HCT116 (cell line): ENCODE measurements around the gene PCDHGA4. TPM values are rescaled to one million over a fixed set of nuclear protein-coding genes. Genes with fewer than 3 reads are reported as not detected.
"Not testable (repeated sequence)": the region's sequence is repeated elsewhere in the genome, so short reads cannot be mapped to it uniquely, and the experiment has no call there.

ENCODE experiments used
- ATAC-seq: fragments of 200-7000 bp; cut with Tn5 transposase; 2 replicates; pipeline ENCODE4 v1.9.1; 2020; ENCODE audit warnings: mild to moderate bottlenecking, moderate library complexity
- BruUV-seq: library from RNA; stranded (reverse); fragments of 400-500 nt; replicated peaks from 2 replicates; lab custom pipeline; 2021; lab: Mats Ljungman, UMichigan
- CTCF ChIA-PET: fragments of 300-600 bp; sonication (Branson Sonifier 250); formaldehyde crosslinking; loops from one replicate; lab custom pipeline; 2021; ENCODE audit warnings: antibody characterized with exemption; lab: Charles Lee
- POLR2A ChIA-PET: fragments of 300-600, 350-600 bp; sonication (Branson Sonifier 250); formaldehyde crosslinking; loops from one replicate; lab custom pipeline; 2021; ENCODE audit warnings: antibody characterized with exemption; lab: Charles Lee
- RAD21 ChIA-PET, 2 experiments: fragments of 300-600 bp; sonication (Branson Sonifier 250); formaldehyde crosslinking; loops; one replicate each; lab custom pipeline; 2023; ENCODE audit warnings: low total read pairs in 2 of 2; ENCODE audit not compliant: uncharacterized antibody in 2 of 2, unreplicated experiment in 2 of 2, low non-redundant PET in 1 of 2; lab: Charles Lee
- DNase-seq: peaks from one replicate; pipeline ENCODE4 v3.0.0-alpha.2; 2010; ENCODE audit warnings: low read depth, low spot score
- H2AFZ ChIP-seq: fragments of 200-600 bp; shearing (Covaris generic), sonication (generic); 2 replicates; pipeline ENCODE4 v1.6.1; 2017; ENCODE audit warnings: low read depth, mixed run types, mixed read lengths, antibody characterized with exemption, low read length; ENCODE audit not compliant: poor library complexity, severe bottlenecking
- H3K27ac ChIP-seq: 2 replicates; pipeline ENCODE4 v1.5.1; 2012; ENCODE audit warnings: low read depth, low read length
- H3K27me3 ChIP-seq: fragments of 200-600 bp; sonication (generic); 2 replicates; pipeline ENCODE4 v1.6.1; 2016; ENCODE audit warnings: mixed run types, low read length, mixed read lengths; ENCODE audit not compliant: insufficient read depth
- H3K36me3 ChIP-seq, 2 experiments: fragments of 200-500 bp in 1 of 2; fragments of 200-600 bp in 1 of 2; sonication (Bioruptor generic) in 1 of 2; sonication (generic) in 1 of 2; 2 replicates each; pipeline versions ENCODE4 v1.5.1 to v1.6.1; 2014 to 2016; ENCODE audit warnings: low read length in 2 of 2, inconsistent platforms in 1 of 2, mixed read lengths in 1 of 2, mixed run types in 1 of 2; ENCODE audit not compliant: insufficient read depth in 2 of 2, control insufficient read depth in 1 of 2
- H3K4me1 ChIP-seq, 2 experiments: fragments of 200-600 bp in 1 of 2; sonication (generic) in 1 of 2; 2 replicates each; pipeline versions ENCODE4 v1.5.1 to v1.6.1; 2012 to 2017; ENCODE audit warnings: low read length in 2 of 2, inconsistent platforms in 1 of 2, mild to moderate bottlenecking in 1 of 2, mixed read lengths in 1 of 2, mixed run types in 1 of 2, moderate library complexity in 1 of 2; ENCODE audit not compliant: insufficient read depth in 2 of 2, control insufficient read depth in 1 of 2
- H3K4me2 ChIP-seq: fragments of 200-600 bp; sonication (generic); 2 replicates; pipeline ENCODE4 v1.6.1; 2017; ENCODE audit warnings: mixed run types, low read length, mixed read lengths
- H3K4me3 ChIP-seq, 2 experiments: fragments of 200-600 bp in 1 of 2; sonication (generic) in 1 of 2; replicated peaks in 1 of 2; 2 replicates each; pipeline ENCODE4 v1.5.1; 2011 to 2016; ENCODE audit warnings: low read length in 2 of 2, control low read depth in 1 of 2, low read depth in 1 of 2, mild to moderate bottlenecking in 1 of 2, mixed read lengths in 1 of 2, mixed run types in 1 of 2
- H3K79me2 ChIP-seq: fragments of 200-600 bp; sonication (generic); 2 replicates; pipeline ENCODE4 v1.6.1; 2017; ENCODE audit warnings: mild to moderate bottlenecking, mixed run types, low read length, moderate library complexity, mixed read lengths; ENCODE audit not compliant: insufficient read depth
- H3K9ac ChIP-seq: fragments of 200-600 bp; sonication (generic); 2 replicates; pipeline ENCODE4 v1.6.1; 2016; ENCODE audit warnings: low read length, mixed read lengths
- H3K9me2 ChIP-seq: fragments of 200-600 bp; sonication (generic), shearing (Covaris generic); 2 replicates; pipeline ENCODE4 v1.6.1; 2017; ENCODE audit warnings: mixed run types, mild to moderate bottlenecking, moderate library complexity; ENCODE audit not compliant: insufficient read depth
- H3K9me3 ChIP-seq, 2 experiments: fragments of 200-500 bp in 1 of 2; fragments of 200-600 bp in 1 of 2; sonication (Bioruptor generic) in 1 of 2; sonication (generic) in 1 of 2; 2 replicates each; pipeline ENCODE4 v1.6.1; 2014 to 2017; ENCODE audit warnings: low read length in 2 of 2, mixed read lengths in 2 of 2, inconsistent platforms in 1 of 2, low read depth in 1 of 2, mild to moderate bottlenecking in 1 of 2, mixed run types in 1 of 2, moderate library complexity in 1 of 2; ENCODE audit not compliant: control insufficient read depth in 1 of 2, insufficient read depth in 1 of 2
- H4K20me1 ChIP-seq: fragments of 200-600 bp; sonication (generic), shearing (Covaris generic); 2 replicates; pipeline ENCODE4 v1.6.1; 2017; ENCODE audit warnings: mixed run types, mild to moderate bottlenecking, moderate library complexity; ENCODE audit not compliant: insufficient read depth
- CBX3 ChIP-seq: IDR thresholded peaks from 2 replicates; pipeline ENCODE4 v1.6.1; 2012; ENCODE audit warnings: low read depth
- JUND ChIP-seq: IDR thresholded peaks from 2 replicates; pipeline ENCODE4 v1.6.1; 2012
- POLR2A ChIP-seq: IDR thresholded peaks from 2 replicates; pipeline ENCODE4 v1.7.0; 2011; ENCODE audit warnings: borderline replicate concordance; ENCODE audit not compliant: insufficient read depth, insufficient read length; ENCODE audit errors: extremely low read depth
- SRF ChIP-seq: IDR thresholded peaks from 2 replicates; pipeline ENCODE4 v1.6.1; 2012; ENCODE audit warnings: low read depth
- ZBTB33 ChIP-seq: IDR thresholded peaks from 2 replicates; pipeline ENCODE4 v1.6.1; 2011; ENCODE audit warnings: mild to moderate bottlenecking, low read length, moderate library complexity; ENCODE audit not compliant: insufficient replicate concordance; ENCODE audit errors: extremely low read depth
- ZNF274 ChIP-seq: fragments of 200-500 bp; sonication (Bioruptor generic); IDR thresholded peaks from 2 replicates; pipeline ENCODE4 v1.6.1; 2014; ENCODE audit warnings: mild to moderate bottlenecking, low read depth, low read length, inconsistent platforms
- intact Hi-C: fragments of 100-400 bp; cut with micrococcal nuclease; formaldehyde crosslinking; loops from 2 replicates; pipeline ENCODE4 v1.10.0; 2022
- total RNA-seq: library from RNA; stranded (reverse); gene quantifications from one replicate; pipeline ENCODE4 v1.2.1, GENCODE V29; 2021; ENCODE audit not compliant: unreplicated experiment

The PCDHGA4 gene
- total RNA-seq, 1 experiment from 2014 or later = not detected

DNA sequence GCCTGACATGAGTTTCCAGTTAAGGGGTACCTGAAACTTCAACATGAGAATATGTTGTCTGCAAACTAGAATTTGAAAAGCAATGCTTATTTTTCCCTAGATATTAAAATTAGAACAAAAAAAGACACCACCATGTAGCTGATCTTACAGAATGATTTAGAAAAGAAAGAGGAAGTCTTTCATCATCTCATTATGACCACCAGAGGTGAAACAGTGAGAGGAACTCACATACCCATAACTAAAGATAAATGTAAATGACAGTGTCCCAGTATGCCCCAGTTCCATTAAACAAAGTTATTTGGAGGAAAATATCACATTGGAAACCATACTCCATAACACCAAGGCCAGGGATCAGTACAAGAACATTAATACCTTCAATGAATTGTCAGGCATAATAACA is 41.1 kb upstream of the PCDHGA4 start:
- Histone ChIP-seq H3K9me2 (no peaks in the 10 kb centered on the region), H2AFZ (no peak overlapping the region)
- TF ChIP-seq ZBTB33 (no peak), ZNF274 (no peak), CBX3 (no peak), SRF (no peak), POLR2A (no peak), JUND (no peak)
- TF ChIP-seq, all 23 proteins: peak for 0
- RAD21 ChIA-PET = no interaction called here
- H3K79me2 ChIP-seq = peaks cover 15% of the 10 kb centered on the region
- no peak overlapping the region for H3K27ac ChIP-seq
- CTCF ChIA-PET = no interaction called here
- no peaks in the 10 kb centered on the region for H3K4me1 ChIP-seq
- POLR2A ChIA-PET = no interaction called here
- H3K4me3 ChIP-seq = no peak overlapping the region
- no peak overlapping the region for H3K4me2 ChIP-seq
- peaks cover 0 to 7% of the 10 kb centered on the region in 2 experiments; a peak in 1 of 4 replicates for H3K36me3 ChIP-seq
- H3K27me3 ChIP-seq = no peaks in the 10 kb centered on the region
- H3K9ac ChIP-seq = no peak overlapping the region
- DNase-seq (no peak), ATAC-seq (no peak)
- intact Hi-C loops = no loop called here
- peaks cover 6 to 9% of the 10 kb centered on the region in 2 experiments; a peak in 3 of 4 replicates for H3K9me3 ChIP-seq
- no peaks in the 10 kb centered on the region for H4K20me1 ChIP-seq
- BruUV-seq = no TSS peak

GRCh38 chr5:141316963-141317362 is 37.9 kb upstream of the PCDHGA4 start:
- Histone ChIP-seq H3K79me2 (peaks cover 29% of the 10 kb centered on the region), H3K36me3 (peaks cover 2 to 19% of the 10 kb centered on the region in 2 experiments; a peak in 2 of 4 replicates), H3K4me1 (peaks cover 4 to 13% of the 10 kb centered on the region in 2 experiments; a peak in 3 of 4 replicates), H3K9me3 (peaks cover 19 to 23% of the 10 kb centered on the region in 2 experiments)
- ATAC-seq, DNase-seq, intact Hi-C loops, H3K27me3 ChIP-seq, H3K27ac ChIP-seq, H3K4me3 ChIP-seq, H4K20me1 ChIP-seq, BruUV-seq, H3K9ac ChIP-seq, RAD21 ChIA-PET, CTCF ChIA-PET, POLR2A ChIA-PET, H2AFZ ChIP-seq, H3K4me2 ChIP-seq, H3K9me2 ChIP-seq: not testable (repeated sequence)
